HG03520 (cell line): ENCODE data around the gene ALDH7A1.
A peak's percentile ranks its signal among the peaks of the same experiment; 100 is the strongest.
"Not testable (repeated sequence)": the region's sequence is repeated elsewhere in the genome, so short reads cannot be mapped to it uniquely, and the experiment has no call there.

ENCODE experiments used
- ATAC-seq: cut with Tn5 transposase; IDR thresholded peaks from one replicate; pipeline ENCODE4 v1.9.1; 2021; ENCODE audit warnings: mild to moderate bottlenecking, moderate library complexity; ENCODE audit not compliant: unreplicated experiment

ALDH7A1 gene

DNA sequence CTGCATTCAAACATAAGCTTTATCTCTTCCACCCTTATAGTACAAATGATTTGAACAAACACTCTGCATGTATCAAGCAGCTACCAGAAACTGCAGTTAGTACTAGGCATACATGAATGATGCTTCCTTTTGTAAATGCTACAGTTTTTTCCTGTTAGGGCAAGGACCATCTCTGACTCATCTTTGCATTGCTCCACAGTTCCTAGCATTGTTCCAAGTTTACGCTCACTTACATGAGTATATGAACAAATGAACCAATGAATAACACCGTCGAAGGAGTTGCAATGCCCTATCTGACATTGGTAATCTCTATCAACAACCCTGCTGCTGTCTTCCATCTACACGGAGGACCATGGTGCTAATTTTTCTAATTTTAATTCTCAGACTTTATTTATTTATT, 2.1 kb upstream of the ALDH7A1 start:
- ATAC-seq = no peak

DNA sequence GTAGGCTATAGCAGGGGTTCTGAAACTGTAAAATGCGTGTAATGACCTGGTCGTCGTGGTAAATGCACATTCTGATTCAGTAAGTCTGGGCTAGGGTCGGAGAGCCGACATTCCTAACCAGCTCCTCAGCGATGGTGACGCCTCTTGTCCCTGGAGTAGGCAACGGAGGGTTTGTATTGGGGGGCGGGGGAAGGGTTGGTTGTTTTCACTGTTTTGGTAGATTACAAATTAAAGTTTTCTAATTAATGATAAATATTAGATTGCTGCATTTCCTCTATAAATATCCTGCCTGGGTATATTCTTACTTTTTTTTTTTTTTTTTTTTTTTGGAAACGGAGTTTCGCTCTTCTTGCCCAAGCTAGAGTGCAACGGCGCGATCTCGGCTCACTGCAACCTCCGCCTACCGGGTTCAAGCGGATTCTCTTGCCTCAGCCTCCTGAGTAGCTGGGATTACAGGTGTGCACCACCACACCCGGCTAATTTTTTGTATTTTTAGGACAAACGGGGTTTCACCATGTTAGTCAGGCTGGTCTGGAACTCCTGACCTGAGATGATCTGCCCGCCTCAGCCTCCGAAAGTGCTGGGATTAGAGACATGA, 566 bp upstream of the ALDH7A1 start:
- ATAC-seq = peak; percentile 2

DNA sequence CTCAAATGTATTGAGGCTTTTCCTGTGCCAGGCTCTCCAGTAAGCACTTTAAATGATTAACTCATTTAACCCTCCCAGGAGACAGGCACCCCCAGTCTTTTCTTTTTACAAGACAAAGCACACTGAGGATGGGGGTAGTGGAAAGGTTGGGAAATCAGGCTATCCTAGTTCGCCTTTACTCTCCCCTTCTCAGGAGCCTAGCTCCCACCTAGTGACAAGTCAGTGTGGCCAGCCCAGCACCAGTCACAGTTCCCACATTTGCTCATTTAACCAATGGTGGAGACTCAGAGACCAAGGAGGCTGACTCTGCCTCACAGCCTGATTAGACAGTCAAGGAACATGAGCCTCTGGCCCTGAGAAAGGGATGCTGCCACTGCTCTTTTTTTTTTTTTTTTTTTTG, 3.5 kb downstream of the ALDH7A1 start:
- ATAC-seq = no peak

DNA sequence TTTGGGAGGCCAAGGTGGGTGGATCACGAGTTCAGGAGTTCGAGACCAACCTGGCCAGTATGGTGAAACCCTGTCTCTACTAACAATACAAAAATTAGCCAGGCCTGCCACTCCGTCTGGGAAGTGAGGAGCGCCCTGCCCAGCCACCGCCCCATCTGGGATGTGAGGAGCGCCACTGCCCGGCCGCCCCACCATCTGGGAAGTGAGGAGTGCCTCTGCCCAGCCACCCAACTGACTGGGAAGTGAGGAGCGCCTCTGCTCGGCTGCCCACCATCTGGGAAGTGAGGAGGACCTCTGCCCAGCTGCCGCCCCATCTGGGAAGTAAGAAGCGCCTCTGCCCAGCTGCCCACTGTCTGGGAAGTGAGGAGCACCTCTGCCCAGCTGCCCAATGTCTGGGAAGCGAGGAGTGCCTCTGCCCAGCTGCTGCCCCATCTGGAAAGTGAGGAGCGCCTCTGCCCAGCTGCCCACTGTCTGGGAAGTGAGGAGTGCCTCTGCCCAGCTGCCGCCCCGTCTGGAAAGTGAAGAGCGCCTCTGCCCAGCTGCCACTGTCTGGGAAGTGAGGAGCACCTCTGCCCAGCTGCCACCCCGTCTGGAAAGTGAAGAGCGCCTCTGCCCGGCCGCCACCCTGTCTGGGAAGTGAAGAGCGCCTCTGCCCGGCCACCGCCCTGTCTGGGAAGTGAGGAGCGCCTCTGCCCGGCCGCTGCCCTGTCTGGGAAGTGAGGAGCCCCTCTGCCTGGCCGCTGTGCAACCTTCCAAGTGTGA, 5.3 kb downstream of the ALDH7A1 start:
- ATAC-seq = no peak

DNA sequence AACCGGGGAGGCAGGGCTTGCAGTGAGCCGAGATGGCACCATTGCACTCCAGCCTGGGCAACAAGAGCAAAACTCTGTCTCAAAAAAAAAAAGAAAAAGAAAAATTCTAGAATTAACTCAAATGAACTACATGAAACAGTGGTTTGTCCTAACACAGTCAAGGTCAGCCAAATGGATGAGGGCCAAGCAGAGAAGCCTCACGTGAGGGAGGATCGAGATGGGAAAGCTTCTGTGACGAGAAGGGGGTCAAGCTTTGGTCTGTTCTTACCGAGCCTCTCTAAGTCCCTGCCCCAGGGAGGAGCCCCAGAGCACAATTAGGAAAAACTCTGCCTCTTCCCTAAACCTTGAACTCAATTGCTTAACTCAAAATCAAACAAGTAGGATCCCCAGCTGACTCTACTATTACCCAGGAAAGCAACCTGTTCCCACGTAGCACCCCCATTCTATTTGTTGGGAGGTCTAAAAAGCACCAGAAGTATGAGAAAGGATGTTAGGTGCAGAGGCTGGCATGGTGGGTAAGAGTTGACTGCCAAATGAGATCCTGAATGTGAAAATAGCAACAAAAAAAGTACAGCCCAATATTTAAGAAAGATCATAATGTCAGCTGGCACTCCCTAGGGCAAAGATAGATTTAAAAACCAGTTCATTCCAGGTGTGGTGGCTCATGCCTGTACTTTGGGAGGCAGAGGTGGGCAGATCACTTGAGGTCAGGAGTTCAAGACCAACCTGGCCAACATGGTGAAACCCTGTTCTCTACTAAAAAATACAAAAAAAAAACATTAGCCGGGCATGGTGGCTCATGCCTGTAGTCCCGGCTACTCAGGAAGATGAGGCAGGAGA, 7.2 kb downstream of the ALDH7A1 start:
- no peak for ATAC-seq

DNA sequence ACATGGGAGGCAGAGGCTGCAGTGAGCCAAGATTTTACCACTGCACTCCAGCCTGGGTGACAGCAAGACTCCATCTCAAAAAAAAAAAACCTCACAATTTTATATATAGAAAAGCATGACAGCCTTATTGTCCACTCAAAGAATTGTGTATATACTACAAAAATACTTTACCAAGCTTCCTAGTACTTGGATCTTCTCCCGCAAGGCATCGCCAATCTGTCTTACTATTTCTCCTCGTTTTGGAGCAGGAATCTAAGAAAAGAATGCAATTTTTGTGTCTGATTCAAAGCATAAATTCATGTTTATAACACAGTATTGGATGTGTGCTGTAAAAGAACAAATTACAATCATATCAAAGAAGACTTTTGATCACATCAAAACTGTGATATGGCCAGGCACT, 11.3 kb downstream of the ALDH7A1 start:
- no peak for ATAC-seq

DNA sequence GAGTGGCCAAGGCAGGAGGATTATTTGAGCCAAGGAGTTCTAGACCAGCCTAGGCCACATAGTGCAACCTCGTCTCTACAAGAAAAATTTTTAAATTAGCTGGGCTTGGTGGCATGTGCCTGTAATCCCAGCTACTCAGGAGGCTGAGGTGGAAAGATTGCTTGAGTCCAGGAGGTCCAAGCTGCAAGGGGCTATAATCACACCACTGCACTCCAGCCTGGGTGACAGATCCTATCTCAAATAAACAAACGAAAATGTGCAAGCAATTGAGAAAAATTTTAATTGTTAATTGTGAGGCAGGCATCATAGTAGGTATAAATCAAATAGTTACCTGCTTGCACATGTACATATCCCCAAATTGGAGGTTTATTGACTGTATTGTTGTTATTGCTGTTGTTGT, 15.3 kb downstream of the ALDH7A1 start:
- no peak for ATAC-seq

DNA sequence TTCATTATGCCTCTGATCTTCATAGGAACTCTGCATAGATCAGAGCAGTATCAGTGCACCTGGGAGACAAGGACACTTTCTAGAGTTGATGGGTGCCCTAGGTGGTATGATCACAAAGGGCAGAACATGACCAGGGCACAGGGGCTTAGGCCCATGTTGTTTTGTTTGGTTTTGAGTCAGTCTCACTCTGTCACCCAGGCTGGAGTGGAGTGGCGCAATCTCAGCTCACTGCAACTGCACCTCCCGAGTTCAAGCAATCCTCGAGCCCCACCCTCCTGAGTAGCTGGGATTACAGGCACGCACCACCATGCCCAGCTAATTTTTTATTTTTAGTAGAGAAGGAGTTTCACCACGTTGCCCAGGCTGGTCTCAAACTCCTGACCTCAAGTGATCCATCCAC, 17.6 kb downstream of the ALDH7A1 start:
- no peak for ATAC-seq

DNA sequence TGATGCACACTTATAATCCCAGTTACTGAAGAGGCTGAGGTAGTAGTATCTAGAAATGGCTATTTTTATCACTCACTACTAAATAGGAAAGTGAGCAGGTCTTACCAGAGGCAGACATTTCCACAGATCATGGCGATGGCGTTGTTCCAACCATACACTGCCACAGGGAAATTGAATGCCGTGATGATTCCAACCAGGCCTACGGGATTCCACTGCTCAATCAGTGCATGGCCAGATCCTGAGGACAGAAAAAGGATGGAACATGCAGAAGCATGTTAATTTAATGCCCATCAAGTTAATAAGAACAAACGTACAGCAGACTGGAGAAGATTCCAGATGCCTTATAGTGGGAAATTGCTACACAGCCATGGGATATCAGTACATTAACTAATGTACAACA, 18.0 kb downstream of the ALDH7A1 start:
- ATAC-seq = no peak

DNA sequence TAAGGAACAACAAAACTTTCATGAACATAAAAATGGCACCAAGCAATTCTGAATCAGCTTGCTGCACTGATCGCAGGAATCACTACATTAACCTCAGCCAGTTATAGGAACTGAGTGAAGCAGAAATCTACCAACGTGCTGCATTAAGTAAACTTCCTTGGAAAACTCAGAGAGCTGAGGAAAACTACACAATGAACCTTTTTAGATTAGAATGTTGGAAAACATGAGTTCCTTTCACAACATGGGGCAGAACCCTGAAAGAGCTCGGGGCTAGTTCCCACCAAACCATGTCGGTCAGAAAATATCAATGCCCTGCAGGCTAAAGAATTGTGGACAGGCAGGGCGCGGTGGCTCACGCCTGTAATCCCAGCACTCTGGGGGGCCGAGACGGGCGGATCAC, 19.4 kb downstream of the ALDH7A1 start:
- no peak for ATAC-seq

DNA sequence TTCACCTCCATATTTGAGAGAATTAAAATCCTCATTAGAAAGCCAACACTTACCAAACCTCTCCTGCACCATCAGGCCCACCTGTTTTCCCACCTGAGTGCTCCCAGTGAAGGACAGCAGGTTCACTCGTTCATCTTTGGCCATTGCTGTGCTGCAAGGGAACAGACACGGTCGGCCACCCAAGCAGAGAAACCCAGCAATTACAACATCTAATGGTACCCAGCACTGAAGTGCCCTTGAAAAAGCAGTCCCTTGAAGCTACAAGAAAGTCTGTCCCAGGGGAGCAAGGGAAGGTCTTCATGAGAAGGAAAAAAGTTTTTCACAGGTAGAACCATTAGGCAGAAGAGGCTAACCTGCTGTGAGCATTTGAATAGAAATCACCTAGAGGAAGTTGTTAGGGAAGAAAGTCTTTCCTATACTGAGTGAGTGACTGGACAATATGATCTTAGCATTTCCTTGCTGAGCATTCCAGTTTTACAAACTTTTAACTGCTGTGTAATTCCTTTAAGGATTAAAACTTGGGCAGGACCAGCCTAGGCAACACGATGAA, 26.7 kb downstream of the ALDH7A1 start:
- no peak for ATAC-seq

DNA sequence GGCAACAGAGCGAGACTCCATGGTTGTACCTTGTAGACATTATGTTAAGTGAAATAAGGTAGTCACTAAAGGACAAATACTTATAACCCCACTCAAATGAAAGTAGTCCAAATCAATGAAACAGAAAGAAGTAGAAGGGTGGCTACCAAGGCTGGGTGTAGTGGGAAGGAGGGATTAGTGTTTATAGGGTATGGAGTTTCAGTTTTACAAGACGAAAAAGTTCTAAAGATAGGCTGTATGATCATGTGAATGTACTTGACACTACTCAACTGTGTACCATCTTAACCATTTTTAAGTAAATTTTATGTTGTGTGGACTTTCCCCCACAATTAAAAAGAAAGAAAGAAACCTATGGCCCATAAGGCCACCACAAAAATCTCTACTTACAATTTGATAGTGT, 32.2 kb downstream of the ALDH7A1 start:
- peak; percentile 97 for ATAC-seq

DNA sequence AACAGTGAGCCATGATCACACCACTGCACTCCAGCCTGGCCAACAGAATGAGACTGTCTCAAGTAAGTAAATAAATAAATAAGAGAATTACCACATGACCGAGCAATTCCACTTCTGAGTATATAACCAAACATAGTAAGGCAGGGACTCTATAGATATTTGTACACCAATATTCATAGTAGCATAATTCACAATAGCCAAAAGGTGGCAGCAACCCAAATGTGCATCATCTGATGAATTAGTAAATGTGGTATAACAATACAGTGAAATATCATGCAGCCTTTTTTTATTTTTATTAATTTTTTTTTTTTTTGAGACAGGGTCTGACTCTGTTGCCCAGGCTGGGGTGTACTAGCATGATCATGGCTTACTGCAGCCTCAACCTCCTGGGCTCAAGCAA, 33.1 kb downstream of the ALDH7A1 start:
- no peak for ATAC-seq

DNA sequence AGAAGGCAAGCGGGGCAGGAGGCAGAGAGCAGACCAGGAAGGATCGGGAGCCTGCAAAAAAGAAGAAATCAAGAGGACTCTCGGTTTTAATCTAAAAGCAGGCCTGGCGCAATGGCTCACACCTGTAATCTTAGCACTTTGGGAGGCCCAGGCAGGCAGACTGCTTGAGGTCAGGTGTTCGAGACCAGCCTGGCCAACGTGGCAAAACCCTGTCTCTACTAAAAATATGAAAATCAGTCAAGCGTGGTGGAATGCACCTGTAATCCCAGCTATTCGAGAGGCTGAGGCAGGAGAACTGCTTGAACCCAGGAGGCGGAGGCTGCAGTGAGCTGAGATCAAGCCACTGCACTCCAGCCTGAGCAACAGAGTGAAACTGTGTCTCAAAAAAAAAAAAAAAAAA, 39.9 kb downstream of the ALDH7A1 start:
- not testable (repeated sequence) for ATAC-seq

DNA sequence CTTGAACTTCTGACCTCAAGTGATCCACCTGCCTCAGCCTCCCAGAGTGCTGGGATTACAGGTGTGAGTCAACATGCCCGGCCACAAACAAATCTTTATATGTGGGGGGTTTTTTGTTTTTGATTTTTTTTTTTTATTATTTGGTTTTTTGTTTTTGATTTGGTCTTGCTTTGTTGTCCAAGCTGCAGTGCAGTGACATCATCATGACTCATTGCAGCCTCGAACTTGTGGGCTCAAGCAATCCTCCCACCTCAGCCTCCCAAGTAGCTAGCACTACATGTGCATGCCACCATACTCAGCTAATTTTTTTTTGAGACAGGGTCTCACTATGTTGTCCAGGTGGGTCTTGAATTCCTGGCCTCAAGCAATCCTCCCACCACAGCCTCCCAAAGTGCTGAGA, 42.4 kb downstream of the ALDH7A1 start:
- no peak for ATAC-seq

DNA sequence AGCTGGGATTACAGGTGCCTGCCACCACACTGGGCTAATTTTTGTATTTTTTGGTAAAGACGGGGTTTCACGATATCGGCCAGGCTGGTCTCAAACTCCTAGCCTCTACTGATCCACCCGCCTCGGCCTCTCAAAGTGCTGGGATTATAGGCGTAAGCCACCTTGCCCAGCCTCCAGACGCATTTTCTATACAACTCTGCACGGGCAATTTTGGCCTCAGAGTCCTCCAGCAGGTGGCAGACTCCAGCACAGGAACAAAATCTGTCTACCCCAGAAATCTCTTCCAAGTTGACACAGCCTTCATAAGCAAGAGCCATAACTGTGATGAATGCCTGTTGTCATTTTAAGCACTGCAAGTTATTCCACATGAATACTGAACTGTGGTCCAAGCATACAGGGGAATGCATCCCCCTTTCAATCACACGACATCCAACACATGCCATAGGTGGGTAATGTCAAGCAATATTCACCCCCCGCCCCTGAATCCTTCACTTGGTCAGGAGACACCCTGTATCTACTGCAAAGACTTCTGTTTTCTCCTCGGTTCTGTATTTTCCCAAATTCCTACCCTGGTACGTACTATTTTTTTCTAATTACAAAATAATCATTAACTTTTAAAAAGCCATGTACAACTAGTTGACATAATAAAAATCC, 50.8 kb downstream of the ALDH7A1 start:
- peak; percentile 83 for ATAC-seq

DNA sequence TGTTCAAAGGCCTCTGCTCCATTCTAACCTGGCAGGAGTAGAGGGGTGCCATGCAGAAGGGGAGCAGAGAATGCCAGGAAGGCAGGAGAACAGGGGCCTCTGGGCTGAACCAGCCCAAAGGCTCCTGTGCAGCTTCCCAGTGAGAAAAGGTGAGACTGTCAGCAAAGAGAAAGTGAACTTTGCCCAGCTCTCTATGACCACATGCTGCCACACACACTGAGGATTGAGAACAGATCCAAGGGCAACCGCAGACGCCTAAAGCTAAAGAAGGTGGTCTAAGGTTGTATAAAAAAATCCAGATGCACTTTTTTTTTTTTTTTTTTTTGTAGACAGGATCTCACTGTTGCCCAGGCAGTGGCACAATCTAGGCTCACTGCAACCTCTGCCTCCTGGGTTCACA, 51.4 kb downstream of the ALDH7A1 start:
- no peak for ATAC-seq

DNA sequence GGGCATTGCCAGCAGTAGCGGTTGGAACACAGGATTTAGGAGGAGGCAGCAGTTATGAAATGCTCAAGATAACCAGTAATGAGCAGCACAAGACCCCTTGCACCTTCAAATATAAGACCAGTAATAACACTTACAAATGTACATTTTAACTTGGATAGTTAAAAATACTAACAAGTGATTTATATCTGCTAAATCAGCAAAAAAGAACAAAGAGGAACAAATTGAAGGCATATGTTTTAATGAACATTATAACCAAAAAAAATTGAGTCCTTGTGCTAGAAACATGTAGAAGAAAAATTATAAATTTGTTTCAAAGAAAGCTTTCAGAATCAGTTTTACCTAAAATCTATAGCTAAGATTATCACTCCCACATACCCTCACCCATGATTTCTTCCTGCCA, 52.0 kb downstream of the ALDH7A1 start:
- no peak for ATAC-seq

DNA sequence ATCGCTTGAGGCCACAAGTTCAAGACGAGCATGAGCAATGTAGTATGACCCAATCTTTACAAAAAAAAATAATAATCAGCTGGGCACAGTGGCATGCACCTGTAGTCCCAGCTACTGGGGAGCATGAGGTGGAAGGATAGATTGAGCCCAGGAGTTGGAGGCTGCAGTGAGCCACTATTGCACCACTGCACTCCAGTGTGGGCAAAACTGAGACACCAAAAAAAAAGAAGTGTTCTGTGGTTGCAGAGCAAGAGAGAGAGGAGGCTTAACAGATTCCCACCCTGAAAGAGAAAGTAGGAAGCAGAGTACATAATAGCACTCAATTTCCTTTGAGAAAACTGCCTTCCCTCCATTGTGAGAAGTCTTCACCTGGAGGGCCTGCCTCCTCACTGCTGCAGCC, 52.6 kb downstream of the ALDH7A1 start:
- ATAC-seq = no peak

DNA sequence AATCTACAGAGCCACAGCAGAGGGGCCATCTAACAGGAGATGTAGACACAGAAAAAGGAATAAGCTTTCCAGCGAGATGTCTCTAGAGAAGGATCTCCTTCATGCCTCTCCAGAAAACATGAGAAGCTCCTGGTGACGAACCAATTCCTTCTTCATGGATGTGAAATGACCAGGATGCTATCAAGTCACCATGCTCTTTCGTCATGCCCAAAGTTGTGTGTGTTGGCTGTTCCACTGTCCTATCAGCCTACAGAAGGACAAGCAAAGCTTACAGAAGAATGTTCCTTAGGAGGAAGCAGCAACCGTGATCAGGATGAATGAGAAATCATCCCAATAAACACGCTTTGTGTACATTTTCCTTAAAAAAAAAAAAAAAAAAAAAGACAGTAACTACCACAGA, 54.4 kb downstream of the ALDH7A1 start:
- no peak for ATAC-seq

DNA sequence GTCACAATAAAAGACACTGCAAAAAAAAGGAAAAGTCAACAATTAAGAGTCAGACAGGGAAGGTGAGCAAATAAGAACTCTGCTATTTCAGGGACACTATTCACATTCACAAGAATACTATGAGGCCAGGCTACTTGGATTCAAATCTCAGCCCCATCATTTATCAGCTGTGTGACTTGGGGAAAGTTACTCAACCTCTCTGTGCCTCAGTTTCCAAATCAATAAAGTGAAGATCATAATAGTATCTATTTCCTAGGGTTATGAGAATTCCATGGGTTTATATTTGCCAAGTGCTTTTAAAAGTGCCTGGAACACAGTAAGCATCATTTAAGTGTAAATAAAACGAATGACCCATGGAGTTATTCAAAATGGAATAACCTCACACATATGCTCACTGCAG, 56.4 kb downstream of the ALDH7A1 start:
- ATAC-seq = no peak
